Measurements from ENCODE around the gene LRRC1.

- TF ChIP-seq, protein P1, sequence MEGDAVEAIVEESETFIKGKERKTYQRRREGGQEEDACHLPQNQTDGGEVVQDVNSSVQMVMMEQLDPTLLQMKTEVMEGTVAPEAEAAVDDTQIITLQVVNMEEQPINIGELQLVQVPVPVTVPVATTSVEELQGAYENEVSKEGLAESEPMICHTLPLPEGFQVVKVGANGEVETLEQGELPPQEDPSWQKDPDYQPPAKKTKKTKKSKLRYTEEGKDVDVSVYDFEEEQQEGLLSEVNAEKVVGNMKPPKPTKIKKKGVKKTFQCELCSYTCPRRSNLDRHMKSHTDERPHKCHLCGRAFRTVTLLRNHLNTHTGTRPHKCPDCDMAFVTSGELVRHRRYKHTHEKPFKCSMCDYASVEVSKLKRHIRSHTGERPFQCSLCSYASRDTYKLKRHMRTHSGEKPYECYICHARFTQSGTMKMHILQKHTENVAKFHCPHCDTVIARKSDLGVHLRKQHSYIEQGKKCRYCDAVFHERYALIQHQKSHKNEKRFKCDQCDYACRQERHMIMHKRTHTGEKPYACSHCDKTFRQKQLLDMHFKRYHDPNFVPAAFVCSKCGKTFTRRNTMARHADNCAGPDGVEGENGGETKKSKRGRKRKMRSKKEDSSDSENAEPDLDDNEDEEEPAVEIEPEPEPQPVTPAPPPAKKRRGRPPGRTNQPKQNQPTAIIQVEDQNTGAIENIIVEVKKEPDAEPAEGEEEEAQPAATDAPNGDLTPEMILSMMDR (optimal IDR thresholded peaks at IDR 0.05 in 1 of 3, IDR thresholded peaks at IDR 0.05 in 1 of 3, conservative IDR thresholded peaks at IDR 0.05 in 1 of 3; ENCODE audit: extremely low read depth in 1 of 3, insufficient read depth in 2 of 3, low read length in 3 of 3): no peak
- TF ChIP-seq EZH2 (IDR thresholded peaks at IDR 0.05; ENCODE audit: low read length): no peak
These were observed 151.1 kb downstream of the LRRC1 start for GRCh38 chr6:53945765-53946407.

Data from keratinocyte (primary cell).